Ramos (cell line): ENCODE results near the gene SLMAP.

Experiments
- in situ Hi-C: fragments of 300-500 bp; cut with MboI; formaldehyde crosslinking; loops from one replicate; pipeline ENCODE4 v1.14.3; 2022; ENCODE audit warnings: low sequenced_read_pairs; ENCODE audit not compliant: unreplicated experiment

Gene SLMAP

DNA sequence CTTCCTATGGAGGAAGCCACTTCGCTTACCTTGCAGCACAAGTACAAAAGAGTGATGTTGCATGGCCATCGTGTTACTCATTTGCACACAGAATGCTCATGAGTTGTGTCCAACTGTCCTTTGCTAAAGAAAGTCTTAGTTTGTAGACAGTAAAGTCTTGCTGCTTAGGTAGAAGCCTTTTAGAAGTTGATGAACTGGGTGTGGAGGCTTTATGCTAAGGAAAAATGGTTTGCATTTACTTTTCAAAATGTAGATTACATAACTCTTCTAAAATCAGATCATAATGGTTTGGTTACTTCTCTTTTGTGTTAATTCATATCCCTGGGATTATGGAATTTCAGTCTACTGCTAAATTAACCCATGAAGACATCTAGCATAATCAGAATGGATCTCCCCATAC is 167.6 kb downstream of the SLMAP start:
- in situ Hi-C loops, result no loop called here

DNA sequence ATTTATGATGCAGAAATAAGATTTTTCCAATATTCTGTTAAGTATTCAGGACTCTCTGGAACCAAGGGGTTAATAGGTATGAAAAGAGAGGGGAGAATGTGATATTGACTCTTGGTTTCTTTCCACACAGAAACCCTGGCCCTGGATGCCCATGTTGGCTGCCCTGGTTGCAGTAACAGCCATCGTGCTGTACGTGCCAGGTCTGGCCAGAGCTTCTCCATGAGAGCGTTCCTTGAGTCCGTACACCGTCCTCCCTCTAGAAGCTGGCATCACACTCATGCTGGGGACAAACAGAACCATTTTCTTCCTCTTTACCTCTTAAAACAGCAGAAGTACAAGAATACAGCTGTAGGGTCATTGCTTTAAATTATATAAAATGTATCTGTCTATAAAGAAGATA is 171.1 kb downstream of the SLMAP start:
- in situ Hi-C loops, result no loop called here

DNA sequence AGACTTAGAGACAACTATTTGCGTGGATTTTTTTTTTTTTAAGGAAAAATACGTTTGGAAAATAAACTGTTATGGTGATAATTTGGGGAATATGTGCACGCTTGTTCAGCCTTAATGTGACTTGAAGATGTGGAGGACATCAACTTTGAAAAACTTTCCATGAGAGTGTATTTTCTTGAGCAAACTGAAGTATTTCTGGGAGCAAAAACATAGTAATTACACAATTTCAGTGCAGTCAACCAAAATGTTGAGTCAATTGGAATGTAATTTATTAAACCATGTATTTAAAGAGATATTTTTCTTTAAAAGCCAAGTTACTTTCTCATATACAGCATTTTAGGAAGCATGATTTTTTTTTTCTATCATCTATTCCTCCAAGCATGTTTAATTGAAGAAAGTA is 171.8 kb downstream of the SLMAP start:
- in situ Hi-C loops, result no loop called here

DNA sequence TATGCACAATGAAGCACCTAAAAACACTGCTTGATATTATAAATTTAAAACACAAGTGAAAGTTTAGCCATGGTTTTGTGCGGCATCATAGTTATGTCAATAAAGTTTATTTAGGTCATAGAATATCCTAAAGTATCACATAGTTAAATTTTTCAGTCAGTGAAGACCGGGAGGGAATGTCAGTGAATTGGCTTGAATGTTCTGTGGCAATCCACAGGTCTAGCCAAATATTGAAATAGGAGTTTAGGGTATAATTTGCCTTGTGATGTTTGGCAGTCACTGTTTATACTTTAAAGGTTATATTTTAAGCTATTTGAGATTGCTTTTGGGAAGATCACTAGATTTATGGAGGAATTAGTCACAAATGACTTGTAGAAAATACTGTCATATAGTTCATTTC is 172.4 kb downstream of the SLMAP start:
- in situ Hi-C loops, result no loop called here

DNA sequence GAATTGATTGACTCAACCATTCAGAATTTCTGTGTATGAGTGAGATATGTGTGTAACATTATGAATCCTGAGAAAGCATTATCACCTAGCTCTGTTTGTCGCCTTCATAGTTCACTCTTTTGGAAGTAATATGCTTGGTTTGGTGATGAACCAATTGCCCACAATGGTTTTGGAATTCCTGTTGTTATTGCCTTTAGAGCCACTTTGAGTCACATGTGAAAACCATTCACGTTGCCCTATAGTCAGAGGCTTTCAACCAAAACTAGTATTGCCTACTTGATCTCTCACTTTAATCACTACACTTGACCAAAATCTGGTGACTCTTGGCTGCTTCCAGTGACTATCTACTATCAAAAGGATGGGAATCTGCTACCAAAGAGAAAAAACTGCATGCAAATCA is 173.9 kb downstream of the SLMAP start:
- in situ Hi-C loops, result no loop called here

DNA sequence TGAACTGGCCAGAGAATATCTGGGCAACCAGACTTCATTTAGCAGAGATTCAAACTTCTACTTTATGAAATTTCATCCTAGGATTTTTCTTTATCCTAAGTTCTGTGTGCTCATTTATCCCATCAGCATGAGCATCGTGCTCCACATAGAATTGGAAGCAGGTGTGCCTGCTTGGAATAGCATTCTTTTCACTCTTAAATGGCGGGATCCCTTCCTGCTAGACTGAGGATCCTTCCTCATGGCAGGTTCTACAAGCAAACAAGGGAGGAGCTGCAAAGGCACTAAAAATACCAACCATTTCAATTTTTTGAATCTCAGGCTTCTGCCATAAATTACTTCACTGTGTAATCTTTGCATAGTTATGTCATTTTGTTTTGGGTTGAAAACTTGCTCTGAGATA is 177.5 kb downstream of the SLMAP start:
- in situ Hi-C loops, result no loop called here

DNA sequence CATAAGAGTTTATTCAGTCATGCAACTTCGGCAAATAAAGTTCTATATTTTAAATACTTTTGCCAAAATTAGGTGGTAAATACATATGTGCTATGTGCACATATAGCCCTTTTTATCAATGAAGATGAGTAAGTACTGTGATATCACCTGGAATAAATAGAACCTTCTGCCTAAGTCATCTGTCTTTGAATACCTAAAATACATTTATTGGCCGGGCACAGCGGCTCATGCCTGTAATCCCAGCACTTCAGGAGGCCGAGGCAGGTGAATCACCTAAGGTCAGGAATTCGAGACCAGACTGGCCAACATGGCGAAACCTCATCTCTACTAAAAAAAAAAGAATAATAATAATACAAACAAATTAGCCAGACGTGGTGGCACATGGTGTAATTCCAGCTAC is 178.3 kb downstream of the SLMAP start:
- in situ Hi-C loops, result no loop called here

DNA sequence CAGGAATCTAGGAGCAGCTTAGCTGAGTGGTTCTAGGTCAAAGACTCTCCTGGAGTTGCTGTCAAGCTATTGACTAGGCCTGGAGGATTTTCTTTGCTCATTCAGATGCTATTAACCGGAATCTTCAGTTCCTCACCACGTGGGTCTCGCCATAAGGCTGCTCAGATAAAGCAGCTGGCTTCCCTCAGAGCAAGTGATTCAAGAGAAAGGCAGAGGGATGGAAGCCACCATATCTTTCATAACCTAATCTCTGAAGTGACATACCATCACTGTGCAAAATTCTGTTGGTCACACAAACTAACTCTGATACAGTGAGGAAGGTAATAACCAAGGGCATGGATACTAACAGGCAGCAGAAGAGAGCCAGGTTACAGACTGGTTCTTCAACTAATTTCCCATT is 179.4 kb downstream of the SLMAP start:
- in situ Hi-C loops, result no loop called here

DNA sequence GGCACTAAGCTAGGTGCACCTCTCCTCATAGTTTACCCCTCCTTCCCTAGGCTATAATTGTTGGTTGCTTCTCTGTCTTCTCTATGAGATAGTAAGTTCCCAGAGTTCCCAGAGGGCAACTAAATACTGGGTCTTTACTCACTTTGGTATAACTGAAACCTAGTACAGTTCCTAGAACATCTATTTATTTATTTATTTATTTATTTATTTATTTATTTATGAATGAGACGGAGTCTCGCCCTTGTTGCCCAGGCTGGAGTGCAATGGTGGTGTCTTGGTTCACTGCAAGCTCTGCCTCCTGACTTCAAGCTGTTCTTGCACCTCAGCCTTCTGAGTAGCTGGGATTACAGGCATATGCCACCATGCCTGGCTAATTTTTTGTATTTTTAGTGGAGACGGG is 181.0 kb downstream of the SLMAP start:
- in situ Hi-C loops, result no loop called here

DNA sequence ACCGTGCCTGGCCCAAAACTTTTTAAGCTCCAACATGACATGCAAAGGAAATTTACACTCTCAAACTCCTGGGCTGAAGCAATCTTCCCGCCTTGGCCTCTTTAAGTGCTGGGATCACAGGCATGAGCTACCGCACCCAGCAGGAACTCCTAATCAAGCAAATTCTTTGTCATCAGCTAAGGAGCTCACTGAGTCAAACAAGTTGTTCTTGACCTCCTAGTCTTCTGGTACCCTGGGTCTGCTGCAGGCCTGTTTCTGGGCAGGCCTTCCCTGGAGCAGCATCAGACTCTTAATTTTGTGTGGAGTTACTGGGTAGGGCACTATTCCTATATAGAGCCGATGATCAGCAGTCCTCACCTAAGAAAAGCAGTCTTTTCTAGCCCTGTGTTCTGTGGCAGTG is 183.7 kb downstream of the SLMAP start:
- in situ Hi-C loops, result no loop called here

DNA sequence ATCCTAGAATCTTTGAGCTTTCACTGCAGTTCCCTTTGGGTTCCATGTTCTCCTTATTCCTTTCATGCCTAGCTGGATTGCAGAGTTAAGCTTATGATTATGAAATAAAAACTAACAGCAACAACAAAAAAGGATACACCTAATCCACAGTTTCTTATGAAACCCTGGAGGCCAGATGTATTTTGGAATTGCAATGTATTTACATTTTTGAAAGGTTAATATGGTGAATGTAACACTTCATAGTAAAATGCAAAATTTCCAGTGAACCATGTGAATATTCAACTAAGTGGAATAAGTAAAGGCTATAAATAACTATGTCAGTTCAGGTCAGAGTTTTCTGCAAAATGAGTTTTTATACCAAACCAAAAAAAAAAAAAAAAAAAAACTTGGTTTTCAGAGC is 186.3 kb downstream of the SLMAP start:
- in situ Hi-C loops, result no loop called here

DNA sequence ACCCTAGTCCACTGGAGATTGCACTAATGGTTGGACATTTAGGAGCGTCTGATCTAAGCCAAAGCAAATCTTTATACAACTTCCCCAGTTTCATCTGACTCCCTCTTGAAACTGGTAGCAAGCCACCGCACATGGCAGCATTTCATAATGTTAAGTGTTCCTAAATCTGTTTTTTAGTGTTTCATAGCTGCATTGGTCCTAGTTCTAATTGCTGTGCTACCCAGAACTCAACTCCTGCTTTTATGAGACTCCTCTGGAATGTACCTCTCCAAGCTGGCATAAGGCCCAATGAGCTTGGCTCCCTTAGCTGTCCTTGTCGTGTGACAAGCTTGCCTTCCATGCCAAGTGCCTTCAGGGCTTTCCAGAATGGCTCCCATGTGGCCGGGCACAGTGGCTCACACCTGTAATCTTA is 186.8 kb downstream of the SLMAP start:
- in situ Hi-C loops, result no loop called here

DNA sequence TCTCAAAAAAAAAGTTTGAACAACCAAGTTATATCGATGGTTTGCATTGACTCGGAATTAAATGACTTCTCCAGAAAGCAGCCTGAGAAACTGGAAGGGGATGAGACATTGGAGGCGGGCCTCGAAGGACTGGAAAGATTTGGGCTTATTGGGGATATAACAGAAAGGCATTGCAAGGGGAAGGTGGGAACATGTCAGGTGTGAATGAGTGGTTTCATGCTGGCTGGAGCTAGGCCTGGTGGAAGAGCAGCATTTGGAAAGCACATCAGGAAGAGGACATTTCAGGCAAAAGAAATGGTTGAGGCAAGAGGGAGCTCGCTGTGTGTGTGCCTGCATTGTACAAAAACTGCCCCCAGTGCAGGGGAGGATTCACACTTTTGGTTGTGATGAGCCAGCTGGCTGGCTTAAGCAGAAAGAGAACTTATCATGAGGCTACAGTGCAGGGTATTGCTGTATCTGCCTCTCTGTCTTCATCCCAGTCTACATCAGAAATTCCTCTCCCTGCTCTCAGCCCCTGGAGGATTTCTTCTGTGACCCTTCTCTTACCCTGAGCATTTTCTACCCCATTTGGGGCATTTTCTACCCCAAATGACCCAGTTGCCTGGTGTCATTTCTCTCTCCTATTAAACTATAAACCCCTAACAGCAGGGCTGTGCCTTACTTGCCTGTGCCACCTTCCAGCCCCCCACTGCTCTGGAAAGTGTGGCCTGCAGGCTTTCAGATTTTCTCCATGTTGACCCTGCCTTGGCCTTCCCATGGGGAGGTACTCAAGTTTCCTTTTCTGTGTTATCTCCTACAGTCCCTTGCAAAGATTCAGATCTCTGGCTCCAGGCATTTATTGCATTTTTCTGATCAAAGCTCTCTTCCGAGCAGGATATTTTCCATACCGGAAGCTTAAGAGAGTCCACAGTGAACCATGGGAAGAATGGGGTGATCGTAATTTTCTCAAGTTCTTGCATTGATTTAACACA is 187.7 kb downstream of the SLMAP start:
- in situ Hi-C loops, result no loop called here

DNA sequence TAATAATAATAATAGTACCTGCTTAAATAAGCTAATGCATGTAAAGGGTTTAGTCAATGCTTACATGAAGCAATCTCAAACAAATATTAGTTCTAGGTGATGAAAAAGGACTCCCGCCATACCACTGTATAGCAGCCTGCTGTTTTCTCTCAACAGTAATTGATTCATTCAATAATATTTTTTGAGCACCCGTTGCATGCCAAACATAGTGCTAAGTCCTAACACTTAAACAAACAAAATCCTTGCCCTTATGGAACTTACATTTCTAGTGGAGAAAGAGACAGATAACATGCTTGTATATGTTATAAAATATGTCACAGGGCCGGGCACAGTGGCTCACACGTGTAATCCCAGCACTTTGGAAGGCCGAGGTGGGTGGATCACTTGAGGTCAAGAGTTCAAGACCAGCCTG is 190.9 kb downstream of the SLMAP start:
- in situ Hi-C loops, result no loop called here

DNA sequence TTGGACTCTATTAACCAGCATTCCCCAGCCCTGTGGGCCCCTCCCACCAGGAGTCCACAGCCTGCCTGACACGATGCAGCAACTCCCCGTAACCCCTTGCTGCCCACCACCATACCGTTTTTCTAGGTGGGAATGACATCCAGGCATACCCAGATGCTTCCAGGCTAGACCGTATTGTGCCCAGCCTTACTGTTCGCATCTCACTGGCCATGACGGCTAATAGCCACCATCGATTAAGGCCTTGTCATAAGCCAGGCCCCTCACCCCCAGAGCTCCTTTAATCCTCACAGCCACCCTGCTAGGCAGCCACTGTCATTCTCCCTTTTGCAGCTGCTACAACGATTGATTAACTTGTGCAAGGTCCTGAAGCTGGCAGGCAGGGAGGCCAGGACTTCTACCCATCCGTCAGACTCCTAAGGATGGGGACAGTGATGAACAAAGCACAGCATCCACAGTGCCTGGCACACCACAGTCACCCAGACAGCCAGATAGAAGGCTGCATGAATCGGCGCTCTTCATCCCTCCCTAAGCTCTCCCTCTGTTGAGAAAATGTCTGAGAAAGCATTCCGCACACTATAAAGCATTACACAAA is 192.1 kb downstream of the SLMAP start:
- in situ Hi-C loops, result no loop called here

DNA sequence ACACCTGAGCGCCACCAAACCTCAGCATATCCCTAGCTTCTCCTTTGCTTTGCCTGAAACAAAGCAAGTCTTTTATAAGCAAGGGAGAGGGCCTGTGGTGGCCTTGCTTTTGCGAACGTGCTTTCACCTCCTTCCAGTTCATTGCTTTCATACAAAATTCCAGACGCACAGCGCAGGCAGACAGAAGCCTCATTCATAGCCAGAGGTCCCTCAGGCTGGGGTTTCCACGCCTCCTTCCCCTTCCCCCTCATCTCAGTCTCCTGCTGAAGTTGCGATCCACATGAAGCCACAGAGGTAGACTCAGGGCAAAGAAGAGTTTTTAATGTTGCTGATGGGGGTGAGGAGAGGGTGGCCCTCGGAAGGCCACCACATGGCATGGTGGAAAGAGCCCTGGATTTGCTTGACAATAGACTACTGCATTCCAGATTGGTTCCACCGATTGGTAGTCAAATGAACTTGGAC is 192.7 kb downstream of the SLMAP start:
- in situ Hi-C loops, result no loop called here

DNA sequence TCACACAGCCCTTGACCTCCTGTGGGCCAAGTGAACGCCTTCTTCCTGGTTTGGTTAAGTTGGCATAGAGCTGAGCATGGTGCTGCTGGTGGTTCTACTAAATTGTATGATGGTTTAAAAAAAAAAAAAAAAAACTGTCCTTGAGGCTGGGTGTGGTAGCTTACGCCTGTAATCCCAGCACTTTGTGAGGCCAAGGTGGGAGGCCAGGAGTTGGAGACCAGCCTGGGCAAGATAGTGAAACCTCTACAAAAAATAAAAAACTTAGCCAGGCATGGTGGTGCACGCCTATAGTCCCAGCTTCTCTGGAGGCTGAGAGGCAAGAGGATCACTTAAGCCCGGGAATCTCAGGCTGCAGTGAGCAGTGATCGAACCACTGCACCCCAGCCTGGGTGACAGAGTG is 193.2 kb downstream of the SLMAP start:
- in situ Hi-C loops, result no loop called here

DNA sequence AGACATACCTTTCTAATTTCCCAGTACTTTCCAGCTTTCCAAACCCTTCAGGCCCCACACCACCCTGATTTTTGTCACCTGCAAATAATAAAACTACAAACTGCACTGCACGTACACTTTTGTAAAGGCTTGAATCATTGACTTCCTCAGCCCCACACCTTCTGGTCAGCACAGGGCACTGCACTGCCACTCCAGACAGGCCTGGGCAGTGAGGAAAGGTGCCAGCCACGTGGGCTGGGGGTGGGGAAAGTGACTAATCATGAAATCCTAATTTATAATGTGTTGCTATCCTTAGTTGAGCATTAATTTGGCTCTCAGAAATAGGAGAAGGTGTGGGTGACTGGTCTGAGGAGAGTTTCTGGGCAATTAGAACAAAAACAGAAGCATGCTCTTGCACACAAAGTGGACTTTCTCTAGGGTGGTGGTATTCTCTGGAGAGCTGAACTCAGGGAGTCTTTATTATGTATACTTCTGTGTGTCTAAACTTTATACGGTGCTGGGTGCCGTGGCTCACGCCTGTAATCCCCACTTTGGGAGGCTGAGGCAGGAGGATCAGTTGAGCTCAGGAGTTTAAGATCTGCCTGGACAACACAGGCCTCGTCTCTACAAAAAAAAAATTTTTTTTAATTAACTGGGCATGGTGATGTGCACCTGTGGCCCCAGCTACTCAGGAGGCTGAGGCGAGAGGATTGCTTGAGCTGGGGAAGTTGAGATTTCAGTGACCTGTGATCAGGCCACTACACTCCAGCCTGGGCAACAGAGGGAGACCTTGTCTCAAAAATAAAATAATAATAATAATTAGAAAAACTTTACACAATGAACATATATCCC is 193.9 kb downstream of the SLMAP start:
- in situ Hi-C loops, result no loop called here

DNA sequence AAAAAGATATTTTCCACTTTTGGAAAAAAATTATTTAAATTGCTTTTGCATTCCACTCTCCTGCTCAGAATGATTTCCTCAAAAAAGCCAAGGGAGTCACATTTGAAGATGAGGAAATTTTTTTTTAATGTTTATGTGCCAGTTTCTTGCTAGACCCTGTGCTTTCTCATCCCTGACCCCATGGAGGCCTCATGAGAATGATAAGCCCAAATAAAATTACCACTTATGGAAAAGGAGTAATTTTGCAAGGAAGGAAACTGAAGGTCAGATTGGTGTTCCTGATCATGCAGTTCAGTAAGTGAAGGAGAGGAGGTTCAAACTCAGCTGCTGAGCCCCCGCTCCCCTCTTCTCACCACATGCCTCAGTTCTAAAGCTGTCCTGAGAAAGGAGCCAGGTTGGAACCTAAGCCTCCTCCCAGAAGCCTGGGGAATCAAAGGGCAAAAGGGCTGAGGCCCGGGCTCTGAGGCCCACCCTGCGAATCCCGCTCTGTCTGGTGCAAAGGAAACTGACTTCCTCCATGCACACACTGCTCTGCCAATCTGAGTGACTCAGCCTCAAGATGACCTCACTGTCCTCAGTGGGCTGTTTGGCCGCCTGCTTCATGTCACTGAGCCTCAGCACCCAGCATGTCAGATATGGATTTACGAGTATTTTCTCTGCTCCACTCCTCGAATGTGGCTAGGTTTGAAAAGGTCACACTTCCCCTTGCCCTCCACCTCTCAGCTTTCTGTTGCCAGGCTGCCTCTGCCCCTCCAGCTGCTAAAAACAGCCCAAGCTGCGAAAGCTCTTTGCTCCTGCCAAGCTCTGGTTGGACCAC is 195.2 kb downstream of the SLMAP start:
- in situ Hi-C loops, result no loop called here

DNA sequence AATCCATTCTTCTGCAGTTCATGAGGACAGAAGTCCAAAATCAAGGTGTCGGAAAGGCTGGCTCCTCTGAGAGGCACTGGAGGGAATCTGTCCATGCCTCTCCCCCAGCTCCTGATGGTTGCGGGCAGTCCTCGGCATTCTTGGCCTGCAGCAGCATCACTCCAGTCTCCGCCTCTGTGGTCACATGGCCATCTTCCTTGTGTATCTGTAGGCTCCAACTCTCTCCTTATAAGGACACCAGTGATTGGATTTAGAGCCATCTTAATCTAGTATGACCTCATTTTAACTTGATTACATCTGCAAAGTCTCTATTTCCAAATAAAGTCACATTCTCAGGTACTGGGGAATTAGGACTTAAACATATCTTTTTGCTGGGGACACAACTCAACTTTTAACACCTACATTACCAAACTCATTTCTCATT is 196.1 kb downstream of the SLMAP start:
- in situ Hi-C loops, result no loop called here
